ENCODE results near the gene NUDT5.
A peak's percentile ranks its signal among the peaks of the same experiment; 100 is the strongest.

Gene NUDT5

GRCh38 chr10:12218991-12219390, 23.3 kb upstream of the NUDT5 start:
- Histone ChIP-seq H3K9ac (ENCODE audit: low read depth, low read length) (no peak overlapping the region), H3K36me3 (ENCODE audit: insufficient read depth, low read length) (peaks cover 22% of the 10 kb centered on the region), H3K9me3 (ENCODE audit: control insufficient read depth, insufficient read depth, low read length) (no peaks in the 10 kb centered on the region), H3K4me1 (ENCODE audit: insufficient read depth, low read length) (no peaks in the 10 kb centered on the region)

- Histone ChIP-seq H3K4me1 (ENCODE audit: insufficient read depth, low read length) (no peaks in the 10 kb centered on the region), H3K9ac (ENCODE audit: low read depth, low read length) (no peak overlapping the region), H3K36me3 (ENCODE audit: insufficient read depth, low read length) (peaks cover 29% of the 10 kb centered on the region)
These were observed 19.1 kb upstream of the NUDT5 start for GRCh38 chr10:12214763-12215218.

GRCh38 chr10:12214093-12214492, 18.4 kb upstream of the NUDT5 start:
- no peak overlapping the region for H3K9ac ChIP-seq (ENCODE audit: low read depth, low read length)
- H3K9me3 ChIP-seq (ENCODE audit: control insufficient read depth, insufficient read depth, low read length) = no peaks in the 10 kb centered on the region
- H3K4me1 ChIP-seq (ENCODE audit: insufficient read depth, low read length) = no peaks in the 10 kb centered on the region
- peaks cover 30% of the 10 kb centered on the region for H3K36me3 ChIP-seq (ENCODE audit: insufficient read depth, low read length)

More at GRCh38 chr10:12214763-12215218, 19.1 kb upstream of the NUDT5 start:
- no peaks in the 10 kb centered on the region for H3K9me3 ChIP-seq (ENCODE audit: control insufficient read depth, insufficient read depth, low read length)

GRCh38 chr10:12213621-12214020, 17.9 kb upstream of the NUDT5 start:
- peaks cover 30% of the 10 kb centered on the region for H3K36me3 ChIP-seq (ENCODE audit: insufficient read depth, low read length)
- no peaks in the 10 kb centered on the region for H3K9me3 ChIP-seq (ENCODE audit: control insufficient read depth, insufficient read depth, low read length)
- no peak overlapping the region for H3K9ac ChIP-seq (ENCODE audit: low read depth, low read length)

GRCh38 chr10:12212454-12212853, 16.8 kb upstream of the NUDT5 start:
- Histone ChIP-seq H3K9ac (ENCODE audit: low read depth, low read length) (no peak overlapping the region), H3K36me3 (ENCODE audit: insufficient read depth, low read length) (peaks cover 32% of the 10 kb centered on the region), H3K4me1 (ENCODE audit: insufficient read depth, low read length) (no peaks in the 10 kb centered on the region), H3K9me3 (ENCODE audit: control insufficient read depth, insufficient read depth, low read length) (no peaks in the 10 kb centered on the region)

More at GRCh38 chr10:12213621-12214020, 17.9 kb upstream of the NUDT5 start:
- no peaks in the 10 kb centered on the region for H3K4me1 ChIP-seq (ENCODE audit: insufficient read depth, low read length)

GRCh38 chr10:12208460-12208859, 12.8 kb upstream of the NUDT5 start:
- Histone ChIP-seq H3K9me3 (ENCODE audit: control insufficient read depth, insufficient read depth, low read length) (no peaks in the 10 kb centered on the region), H3K4me1 (ENCODE audit: insufficient read depth, low read length) (no peaks in the 10 kb centered on the region), H3K36me3 (ENCODE audit: insufficient read depth, low read length) (peaks cover 26% of the 10 kb centered on the region), H3K9ac (ENCODE audit: low read depth, low read length) (no peak overlapping the region)

GRCh38 chr10:12207114-12207513, 11.4 kb upstream of the NUDT5 start:
- Histone ChIP-seq H3K9me3 (ENCODE audit: control insufficient read depth, insufficient read depth, low read length) (no peaks in the 10 kb centered on the region), H3K4me1 (ENCODE audit: insufficient read depth, low read length) (no peaks in the 10 kb centered on the region), H3K9ac (ENCODE audit: low read depth, low read length) (no peak overlapping the region), H3K36me3 (ENCODE audit: insufficient read depth, low read length) (peaks cover 22% of the 10 kb centered on the region)

GRCh38 chr10:12205082-12205481, 9.4 kb upstream of the NUDT5 start:
- Histone ChIP-seq H3K9ac (ENCODE audit: low read depth, low read length) (no peak overlapping the region), H3K9me3 (ENCODE audit: control insufficient read depth, insufficient read depth, low read length) (no peaks in the 10 kb centered on the region), H3K36me3 (ENCODE audit: insufficient read depth, low read length) (peaks cover 15% of the 10 kb centered on the region; the same call in 1 of the 2 replicates), H3K4me1 (ENCODE audit: insufficient read depth, low read length) (no peaks in the 10 kb centered on the region)

GRCh38 chr10:12202226-12202625, 6.5 kb upstream of the NUDT5 start:
- Histone ChIP-seq H3K9me3 (ENCODE audit: control insufficient read depth, insufficient read depth, low read length) (no peaks in the 10 kb centered on the region), H3K36me3 (ENCODE audit: insufficient read depth, low read length) (peaks cover 8% of the 10 kb centered on the region), H3K9ac (ENCODE audit: low read depth, low read length) (no peak overlapping the region), H3K4me1 (ENCODE audit: insufficient read depth, low read length) (no peaks in the 10 kb centered on the region)

- Histone ChIP-seq H3K4me1 (ENCODE audit: insufficient read depth, low read length) (no peaks in the 10 kb centered on the region), H3K9me3 (ENCODE audit: control insufficient read depth, insufficient read depth, low read length) (no peaks in the 10 kb centered on the region), H3K36me3 (ENCODE audit: insufficient read depth, low read length) (peaks cover 8% of the 10 kb centered on the region), H3K9ac (ENCODE audit: low read depth, low read length) (no peak overlapping the region)
These were observed 5.9 kb upstream of the NUDT5 start for GRCh38 chr10:12201543-12201942.

- Histone ChIP-seq H3K9ac (ENCODE audit: low read depth, low read length) (no peak overlapping the region), H3K36me3 (ENCODE audit: insufficient read depth, low read length) (peaks cover 8% of the 10 kb centered on the region), H3K9me3 (ENCODE audit: control insufficient read depth, insufficient read depth, low read length) (no peaks in the 10 kb centered on the region), H3K4me1 (ENCODE audit: insufficient read depth, low read length) (no peaks in the 10 kb centered on the region)
These were observed 5.2 kb upstream of the NUDT5 start for GRCh38 chr10:12200850-12201249.

GRCh38 chr10:12198156-12198555, 2.5 kb upstream of the NUDT5 start:
- Histone ChIP-seq H3K4me1 (ENCODE audit: insufficient read depth, low read length) (no peaks in the 10 kb centered on the region), H3K9ac (ENCODE audit: low read depth, low read length) (no peak overlapping the region), H3K9me3 (ENCODE audit: control insufficient read depth, insufficient read depth, low read length) (no peaks in the 10 kb centered on the region), H3K36me3 (ENCODE audit: insufficient read depth, low read length) (peaks cover 8% of the 10 kb centered on the region)

- Histone ChIP-seq H3K36me3 (ENCODE audit: insufficient read depth, low read length) (peaks cover 8% of the 10 kb centered on the region), H3K9me3 (ENCODE audit: control insufficient read depth, insufficient read depth, low read length) (no peaks in the 10 kb centered on the region), H3K9ac (ENCODE audit: low read depth, low read length) (peak overlapping the region; percentile 95), H3K4me1 (ENCODE audit: insufficient read depth, low read length) (no peaks in the 10 kb centered on the region)
These were observed 980 bp upstream of the NUDT5 start for GRCh38 chr10:12196531-12197211.

- Histone ChIP-seq H3K9me3 (ENCODE audit: control insufficient read depth, insufficient read depth, low read length) (no peaks in the 10 kb centered on the region), H3K4me1 (ENCODE audit: insufficient read depth, low read length) (no peaks in the 10 kb centered on the region), H3K36me3 (ENCODE audit: insufficient read depth, low read length) (peaks cover 8% of the 10 kb centered on the region), H3K9ac (ENCODE audit: low read depth, low read length) (peak overlapping the region; percentile 95)
These were observed 449 bp downstream of the NUDT5 start for GRCh38 chr10:12195281-12195602.

- H3K4me1 ChIP-seq (ENCODE audit: insufficient read depth, low read length) = no peaks in the 10 kb centered on the region
- H3K9me3 ChIP-seq (ENCODE audit: control insufficient read depth, insufficient read depth, low read length) = no peaks in the 10 kb centered on the region
- H3K36me3 ChIP-seq (ENCODE audit: insufficient read depth, low read length) = peaks cover 8% of the 10 kb centered on the region
- peak overlapping the region; percentile 95 for H3K9ac ChIP-seq (ENCODE audit: low read depth, low read length)
These were observed 879 bp downstream of the NUDT5 start for GRCh38 chr10:12194752-12195271.
